ENCODE measurements around the gene MAGED2. TPM values are rescaled to one million over a fixed set of nuclear protein-coding genes. Genes with fewer than 3 reads are reported as not detected.
"Not testable (repeated sequence)": the region's sequence is repeated elsewhere in the genome, so short reads cannot be mapped to it uniquely, and the experiment has no call there.

Gene MAGED2
- polyA plus RNA-seq, 1 of the 3 experiments (the other 2 are of a cell fraction) = 202 TPM

GRCh38 chrX:54786967-54787366, 20.6 kb upstream of the MAGED2 start (continued):
- TF ChIP-seq TAF1 (IDR thresholded peaks at IDR 0.05; ENCODE audit: borderline replicate concordance, low read depth, low read length) (no peak), RXRA (IDR thresholded peaks at IDR 0.05; ENCODE audit: borderline replicate concordance, low read depth) (no peak), NRF1 (IDR thresholded peaks at IDR 0.05; ENCODE audit: low read depth, low read length) (no peak), TEAD4 (IDR thresholded peaks at IDR 0.05; ENCODE audit: borderline replicate concordance, insufficient read depth) (no peak), CHD2 (IDR thresholded peaks at IDR 0.05; ENCODE audit: low read length, partially characterized antibody) (no peak), MEF2A (IDR thresholded peaks at IDR 0.05; ENCODE audit: borderline replicate concordance, low read depth) (no peak), EP300 (IDR thresholded peaks at IDR 0.05; ENCODE audit: borderline replicate concordance in 1 of 2, low read depth in 1 of 2, low read length in 1 of 2) (no peak)

GRCh38 chrX:54788446-54788845, 19.1 kb upstream of the MAGED2 start:
- Histone ChIP-seq H3K9me3 (no peaks in the 10 kb centered on the region), H3K79me2 (ENCODE audit: insufficient read depth) (no peaks in the 10 kb centered on the region), H3K4me3 (ENCODE audit: low read depth in 2 of 2, low read length in 1 of 2) (no peak overlapping the region), H2AFZ (ENCODE audit: low read depth) (no peak overlapping the region), H3K36me3 (replicated peaks in 1 of 2; ENCODE audit: control insufficient read depth in 1 of 2, insufficient read depth in 2 of 2, low read length in 1 of 2) (no peaks in the 10 kb centered on the region), H4K20me1 (ENCODE audit: insufficient read depth) (no peaks in the 10 kb centered on the region), H3K4me2 (no peak overlapping the region), H3K9me2 (no peaks in the 10 kb centered on the region), H3K9ac (no peak overlapping the region), H3F3A (replicated peaks; ENCODE audit: insufficient read depth) (no peaks in the 10 kb centered on the region), H3K27ac (ENCODE audit: low read depth in 2 of 2, low read length in 1 of 2) (no peak overlapping the region), H3K27me3 (ENCODE audit: insufficient read depth) (peaks cover 4% of the 10 kb centered on the region), H3K4me1 (ENCODE audit: control insufficient read depth in 1 of 2, insufficient read depth in 2 of 2, low read depth in 1 of 2, low read length in 1 of 2) (no peaks in the 10 kb centered on the region)
- ChIA-PET CTCF (no interaction called here), POLR2A (no interaction called here)
- no peak for DNase-seq
- no peak for TF ChIP-seq RCOR1 (IDR thresholded peaks at IDR 0.05; ENCODE audit: low read length)
- TF ChIP-seq RFX5 (IDR thresholded peaks at IDR 0.05; ENCODE audit: low read length) = no peak
- no peak for TF ChIP-seq MXI1 (IDR thresholded peaks at IDR 0.05; ENCODE audit: low read depth, low read length)
- no peak for TF ChIP-seq RAD21 (IDR thresholded peaks at IDR 0.05; ENCODE audit: low read length)
- no peak for TF ChIP-seq TCF12 (IDR thresholded peaks at IDR 0.05)
- TF ChIP-seq EZH2phosphoT487 (IDR thresholded peaks at IDR 0.05; ENCODE audit: borderline replicate concordance, low read depth) = no peak
- no peak for TF ChIP-seq IRF3 (IDR thresholded peaks at IDR 0.05; ENCODE audit: low read depth, low read length)
- no peak for TF ChIP-seq ELF1 (IDR thresholded peaks at IDR 0.05)
- WGBS (ENCODE audit: low lambda C conversion rate) = 22% methylated on average over 9 of the region's 9 CpGs

GRCh38 chrX:54789405-54789804, 18.1 kb upstream of the MAGED2 start:
- DNase-seq; H3F3A ChIP-seq (replicated peaks; ENCODE audit: insufficient read depth); H4K20me1 ChIP-seq (ENCODE audit: insufficient read depth); H3K4me1 ChIP-seq (ENCODE audit: control insufficient read depth in 1 of 2, insufficient read depth in 2 of 2, low read depth in 1 of 2, low read length in 1 of 2); H3K27ac ChIP-seq (ENCODE audit: low read depth in 2 of 2, low read length in 1 of 2); H3K36me3 ChIP-seq (replicated peaks in 1 of 2; ENCODE audit: control insufficient read depth in 1 of 2, insufficient read depth in 2 of 2, low read length in 1 of 2); H3K27me3 ChIP-seq (ENCODE audit: insufficient read depth); H2AFZ ChIP-seq (ENCODE audit: low read depth); POLR2A ChIA-PET; H3K4me3 ChIP-seq (ENCODE audit: low read depth in 2 of 2, low read length in 1 of 2); H3K4me2 ChIP-seq; H3K79me2 ChIP-seq (ENCODE audit: insufficient read depth); H3K9ac ChIP-seq; H3K9me3 ChIP-seq; H3K9me2 ChIP-seq; CTCF ChIA-PET: not testable (repeated sequence)
- WGBS (ENCODE audit: low lambda C conversion rate) = 29% methylated on average over 4 of the region's 5 CpGs

Measured in SK-N-SH (cell line).